DMS53 treated with DMSO at 0.1 percent for 48 hours (cell line): ENCODE measurements around the gene TMEM221.

Experiments
- DNase-seq: peaks from one replicate; lab custom pipeline; 2025; ENCODE audit not compliant: unreplicated experiment; lab: John Stamatoyannopoulos, UW

The TMEM221 gene

DNA sequence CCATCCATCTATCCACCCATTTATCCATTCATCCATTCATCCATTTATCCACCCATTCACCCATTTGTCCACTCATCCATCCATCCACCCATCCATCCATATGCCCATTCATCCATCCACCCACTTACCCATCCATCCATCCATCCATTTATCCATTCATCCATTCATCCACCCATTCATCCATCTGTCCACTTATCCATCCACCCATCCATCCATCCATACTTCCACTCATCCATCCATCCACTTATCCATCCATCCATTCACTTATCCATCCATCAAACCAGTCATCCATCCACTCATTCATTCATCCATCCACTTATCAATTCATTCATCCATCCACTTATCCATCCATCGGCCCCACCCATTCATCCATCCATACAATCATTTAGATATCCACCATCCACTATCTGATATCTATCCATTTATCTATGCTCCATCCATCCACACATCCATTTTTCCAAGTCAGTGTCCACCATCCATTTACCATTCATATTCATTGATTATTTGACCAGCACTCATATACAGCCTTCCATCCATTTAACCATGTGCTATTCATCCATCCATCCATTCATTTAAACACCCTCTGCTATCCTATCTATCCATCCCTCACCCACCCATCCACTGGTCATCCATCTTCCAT is 2.8 kb downstream of the TMEM221 start:
- no peak for DNase-seq

DNA sequence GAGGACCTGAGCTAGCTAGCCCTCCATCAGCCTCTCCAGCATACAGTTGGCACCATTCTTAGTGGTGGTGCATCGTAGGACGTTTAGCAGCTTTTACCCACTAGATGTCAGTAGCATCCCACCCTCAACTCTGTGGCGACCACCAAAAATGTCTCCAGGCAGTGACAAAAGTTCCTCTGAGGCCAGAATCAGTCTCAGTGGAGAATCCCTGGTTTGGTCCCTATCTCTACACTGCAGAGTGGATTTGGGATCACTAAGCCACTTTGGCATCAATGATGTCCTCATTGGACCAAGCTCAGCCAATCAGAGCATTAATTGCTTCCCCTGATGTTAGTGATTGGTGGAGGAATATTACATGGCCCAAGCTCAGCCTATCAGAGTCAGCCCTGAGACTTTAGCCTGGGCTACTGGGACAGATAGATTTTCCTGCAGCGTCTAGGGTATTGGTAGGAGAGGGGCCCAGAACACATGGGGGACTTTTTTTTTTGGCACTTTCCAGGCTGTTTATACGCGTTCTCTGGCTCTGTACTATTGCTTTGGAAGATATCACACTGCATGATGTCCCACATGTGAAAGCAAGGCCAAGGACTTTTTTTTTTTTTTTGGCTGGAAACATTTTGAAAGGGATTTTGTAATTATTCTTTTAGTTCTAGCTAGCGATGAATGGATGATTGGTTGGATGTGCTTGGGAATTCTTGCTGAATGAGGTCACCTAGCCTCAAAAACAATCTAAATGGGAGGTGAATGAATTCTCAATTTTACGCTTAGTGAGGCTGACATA is 7.0 kb downstream of the TMEM221 start:
- no peak for DNase-seq

DNA sequence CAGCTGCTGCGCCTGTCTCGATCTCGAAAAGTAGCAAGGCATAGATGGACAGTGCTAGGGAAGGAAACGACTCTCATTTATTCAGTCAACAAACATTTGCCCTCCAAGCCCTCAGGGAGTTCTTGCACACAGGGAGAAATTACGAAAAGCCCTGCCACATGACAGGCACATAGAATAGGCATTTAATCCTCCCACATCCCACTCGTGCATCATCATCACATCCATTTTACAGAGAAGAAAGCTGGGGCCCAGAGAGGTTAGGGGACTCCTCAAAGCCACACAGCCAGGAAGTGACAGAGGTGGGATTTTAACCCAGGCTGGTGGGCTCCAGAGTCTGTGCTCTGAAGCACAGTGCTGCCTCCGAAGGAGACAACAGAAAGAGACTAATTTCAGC is 11.6 kb downstream of the TMEM221 start:
- DNase-seq = no peak

DNA sequence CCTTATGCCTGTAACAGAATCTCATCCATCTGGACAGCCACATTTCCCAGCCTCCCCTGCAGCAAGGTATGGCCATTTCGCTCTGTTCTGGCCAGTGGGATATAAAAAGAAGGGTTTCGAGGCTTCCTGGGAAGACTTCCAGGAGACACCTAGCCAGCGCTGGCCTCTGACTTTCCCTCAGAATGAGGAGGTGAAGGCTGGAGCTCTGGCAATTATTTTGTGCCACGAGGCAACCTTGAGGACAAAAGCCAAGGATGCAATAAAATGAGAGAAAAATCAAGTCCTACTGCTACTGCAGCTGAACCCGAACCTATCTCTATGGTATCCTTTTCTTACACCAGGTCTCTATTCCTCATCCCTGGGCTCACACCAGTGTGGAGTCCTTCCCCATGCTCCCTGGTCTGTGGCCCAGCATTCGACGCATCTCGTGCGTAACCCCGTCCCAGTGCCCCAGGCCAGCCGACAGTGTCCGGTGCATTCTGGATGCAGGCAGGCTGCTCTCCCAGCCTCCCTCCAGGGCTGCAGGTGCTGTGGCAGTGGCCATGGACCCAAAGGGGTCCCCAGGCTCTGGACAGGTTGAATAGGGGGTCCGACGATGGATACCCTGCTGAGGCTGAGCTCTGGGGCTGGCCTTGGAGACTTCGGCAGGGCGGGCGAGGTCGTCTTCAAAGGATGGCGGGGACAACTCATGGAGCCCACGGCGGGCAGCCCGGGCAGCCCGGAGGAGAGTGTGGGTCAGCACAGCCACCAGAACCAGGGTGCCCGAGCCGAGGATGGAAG is 12.2 kb downstream of the TMEM221 start:
- no peak for DNase-seq

DNA sequence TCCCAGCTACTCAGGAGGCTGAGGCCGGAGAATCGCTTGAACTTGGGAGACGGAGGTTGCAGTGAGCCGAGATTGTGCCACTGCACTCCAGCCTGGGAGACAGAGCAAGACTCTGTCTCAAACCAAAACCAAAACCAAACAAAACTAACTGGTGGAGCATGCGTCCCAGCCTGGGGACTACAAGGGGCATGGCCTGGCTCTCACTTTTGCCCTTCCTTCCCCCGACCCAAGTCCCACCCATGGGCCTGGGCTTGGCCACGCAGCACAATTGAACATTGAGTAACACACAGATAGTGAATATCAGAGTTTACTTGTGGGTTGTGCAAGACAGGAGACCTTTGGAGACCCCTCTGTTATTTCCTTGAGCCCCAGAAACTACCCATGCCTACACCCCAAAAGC is 13.2 kb downstream of the TMEM221 start:
- DNase-seq = no peak

DNA sequence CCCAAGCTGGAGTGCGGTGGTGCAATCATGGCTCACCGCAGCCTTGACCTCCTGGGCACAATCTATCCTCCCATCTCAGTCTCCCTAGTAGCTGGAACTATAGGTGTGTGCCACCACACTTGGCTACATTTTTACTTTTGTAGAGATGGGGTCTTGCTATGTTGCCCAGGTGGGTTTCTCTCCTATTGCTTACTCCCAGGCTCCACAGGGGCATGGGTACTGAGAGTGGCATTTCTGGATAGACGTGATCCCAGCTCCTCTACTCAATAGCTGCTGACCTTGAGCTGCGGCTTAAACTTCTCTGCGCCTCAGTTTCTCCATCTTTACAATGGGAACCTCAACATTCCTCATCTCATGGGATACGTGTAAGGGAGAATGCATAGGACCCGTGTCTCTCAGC is 17.1 kb downstream of the TMEM221 start:
- no peak for DNase-seq

DNA sequence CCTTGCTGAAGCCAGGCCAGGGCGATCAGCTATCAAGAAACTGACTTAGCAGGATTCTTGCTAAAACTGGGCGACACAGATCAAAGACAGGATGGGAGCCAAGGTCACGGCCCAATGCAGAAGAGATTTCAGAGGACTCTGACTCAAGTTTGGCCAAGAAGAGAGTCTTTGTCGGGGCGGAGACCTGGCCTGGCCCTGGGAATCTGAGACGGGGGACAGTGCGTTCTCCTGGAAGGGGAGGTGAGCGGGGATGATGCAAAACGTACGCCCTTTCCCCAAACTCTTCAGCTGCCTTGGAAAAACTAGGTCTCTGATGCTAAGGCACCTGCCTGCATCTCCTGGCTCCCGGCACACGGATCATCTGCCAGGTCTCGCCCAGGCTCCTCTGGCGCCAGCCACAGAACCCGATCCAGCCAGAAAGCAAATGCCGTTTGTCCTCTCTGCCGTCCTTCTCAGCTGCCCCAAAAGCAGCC is 18.8 kb downstream of the TMEM221 start:
- DNase-seq = no peak

DNA sequence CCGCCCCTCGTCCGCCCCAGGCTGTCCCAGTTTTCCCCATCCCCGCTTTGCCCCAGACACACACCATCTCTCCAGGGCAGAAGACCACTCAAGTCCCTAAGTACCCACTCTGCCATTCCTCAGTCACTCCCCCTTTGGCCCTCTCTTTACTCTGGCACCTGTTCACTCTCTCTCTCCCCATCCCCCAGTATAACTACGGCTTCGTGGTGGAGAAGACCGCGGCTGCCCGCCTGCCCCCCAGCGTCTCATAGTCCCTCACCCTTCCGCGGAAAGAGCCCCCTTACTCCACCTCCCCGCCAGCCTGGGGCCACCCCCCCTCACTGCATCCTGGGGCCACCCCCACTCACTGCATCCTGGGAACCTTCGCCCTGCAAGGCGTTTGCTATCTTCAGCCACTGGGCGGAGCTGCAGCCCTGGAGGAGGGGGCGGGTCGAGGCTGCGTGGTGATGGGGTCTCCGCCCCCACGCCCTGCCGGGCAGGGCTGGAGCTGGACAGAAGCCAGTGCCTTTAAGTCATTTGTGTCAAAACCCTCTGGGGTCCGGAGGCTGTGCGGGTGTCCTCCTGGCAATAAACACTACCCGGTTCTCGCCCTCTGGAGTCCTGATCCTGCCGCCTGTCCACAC is 23.6 kb downstream of the TMEM221 start:
- DNase-seq = no peak

DNA sequence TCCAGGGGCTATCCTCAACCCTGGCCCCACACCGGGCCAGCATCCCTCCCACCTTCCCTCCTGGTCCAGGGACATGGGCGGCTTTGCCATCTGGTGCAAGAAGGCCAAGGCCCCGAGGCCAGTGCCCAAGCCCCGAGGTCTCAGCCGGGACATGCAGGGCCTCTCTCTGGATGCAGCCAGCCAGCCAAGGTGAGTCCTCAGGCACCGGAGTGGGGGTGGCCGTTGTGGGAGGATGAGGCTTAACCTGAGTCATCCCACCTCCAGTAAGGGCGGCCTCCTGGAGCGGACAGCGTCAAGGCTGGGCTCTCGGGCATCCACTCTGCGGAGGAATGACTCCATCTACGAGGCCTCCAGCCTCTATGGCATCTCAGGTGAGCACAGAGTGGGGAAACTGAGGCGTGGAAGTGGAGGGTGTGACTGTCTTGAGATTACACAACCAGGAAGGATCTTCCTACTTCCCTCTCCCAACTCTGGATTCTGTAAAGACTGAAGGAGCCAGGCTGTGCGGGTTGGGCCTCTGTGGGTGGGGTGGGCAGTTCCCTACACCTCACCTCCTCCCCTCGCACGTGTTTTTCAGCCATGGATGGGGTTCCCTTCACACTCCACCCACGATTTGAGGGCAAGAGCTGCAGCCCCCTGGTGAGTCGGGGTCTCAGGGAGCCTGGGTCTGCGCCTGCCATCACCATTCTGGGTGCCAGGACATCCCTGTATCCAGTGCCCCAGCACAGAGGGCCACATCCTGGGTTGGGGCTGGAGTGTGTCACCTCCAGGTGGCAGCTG is 24.8 kb downstream of the TMEM221 start:
- DNase-seq = no peak

DNA sequence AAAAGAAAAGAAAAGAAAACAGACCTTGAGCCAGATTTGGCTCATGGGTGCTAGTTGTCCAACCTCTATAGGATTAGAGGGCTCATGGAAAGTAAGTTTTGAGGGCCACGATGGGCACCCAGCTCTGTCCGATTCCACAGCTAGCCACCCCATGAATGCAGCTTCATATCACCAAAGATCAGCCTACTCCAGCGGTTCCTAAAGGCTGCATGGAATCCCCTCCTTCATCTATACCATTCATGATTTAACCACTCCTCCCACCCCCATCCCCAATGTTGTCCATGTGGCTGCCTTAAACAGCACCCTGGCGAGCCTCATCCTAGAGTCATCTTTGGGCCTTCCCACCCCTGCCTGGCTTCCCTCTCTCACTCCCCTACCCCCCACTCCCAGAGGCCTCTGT is 26.5 kb downstream of the TMEM221 start:
- no peak for DNase-seq

DNA sequence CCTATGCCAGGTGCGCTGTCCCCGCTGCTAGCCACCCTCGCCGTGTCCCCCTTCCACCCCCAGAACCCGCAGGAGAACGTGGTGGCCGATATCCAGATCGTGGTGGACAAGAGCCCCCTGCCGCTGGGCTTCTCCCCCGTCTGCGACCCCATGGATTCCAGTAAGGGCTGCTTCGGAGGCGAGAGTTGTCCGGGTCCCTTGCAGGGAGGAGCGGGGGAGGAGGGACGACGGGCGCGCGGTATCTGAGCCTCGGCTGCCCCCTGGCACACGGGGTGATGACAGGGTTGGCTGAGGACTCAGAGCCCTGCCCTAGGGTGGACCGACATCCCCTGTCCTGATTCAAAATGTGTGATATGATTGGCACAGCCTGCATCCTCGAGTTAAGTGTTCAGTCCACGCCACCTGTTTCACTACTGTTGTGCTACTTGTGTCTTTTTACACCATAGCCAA is 28.0 kb downstream of the TMEM221 start:
- DNase-seq = no peak

DNA sequence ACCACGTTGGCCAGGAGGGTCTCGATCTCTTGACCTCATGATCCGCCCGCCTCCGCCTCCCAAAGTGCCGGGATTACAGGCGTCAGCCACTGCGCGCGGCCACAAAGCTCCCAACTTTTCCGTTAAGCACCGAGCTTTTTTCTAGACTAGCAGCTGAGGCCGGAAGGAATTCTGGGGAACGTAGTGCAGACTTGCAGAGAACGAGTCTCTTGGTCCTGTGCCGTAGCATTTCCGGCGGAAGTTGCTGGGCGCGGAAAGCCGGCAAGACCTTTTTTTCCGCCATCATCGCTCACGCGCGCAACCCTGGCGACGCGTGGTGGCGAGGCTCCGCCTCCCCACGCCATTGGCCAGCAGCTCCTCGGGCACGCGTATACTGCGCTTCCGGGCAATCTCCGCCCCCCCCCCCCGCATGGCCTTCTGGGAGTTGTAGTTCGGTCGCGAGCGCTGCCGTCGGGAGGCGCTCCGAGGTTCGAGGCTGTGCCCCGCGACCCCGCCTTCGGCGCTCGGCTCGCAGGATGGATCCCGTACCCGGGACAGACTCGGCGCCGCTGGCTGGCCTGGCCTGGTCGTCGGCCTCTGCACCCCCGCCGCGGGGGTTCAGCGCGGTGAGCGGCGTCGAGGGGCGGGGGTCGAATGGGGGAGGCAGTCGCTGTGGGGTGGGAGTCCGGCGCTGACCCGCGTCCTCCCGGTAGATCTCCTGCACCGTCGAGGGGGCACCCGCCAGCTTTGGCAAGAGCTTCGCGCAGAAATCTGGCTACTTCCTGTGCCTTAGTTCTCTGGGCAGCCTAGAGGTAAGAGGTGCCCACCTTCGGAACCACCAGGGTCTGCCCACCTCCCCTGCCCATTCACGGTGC is 28.6 kb downstream of the TMEM221 start, which contains the start of gene MVB12A:
Gene MVB12A, plus strand, starts transcription at position 427 of the 854 bp plus-strand sequence. Its CDS starts 89 bp downstream, at position 516.
- DNase-seq = peak; percentile 88

DNA sequence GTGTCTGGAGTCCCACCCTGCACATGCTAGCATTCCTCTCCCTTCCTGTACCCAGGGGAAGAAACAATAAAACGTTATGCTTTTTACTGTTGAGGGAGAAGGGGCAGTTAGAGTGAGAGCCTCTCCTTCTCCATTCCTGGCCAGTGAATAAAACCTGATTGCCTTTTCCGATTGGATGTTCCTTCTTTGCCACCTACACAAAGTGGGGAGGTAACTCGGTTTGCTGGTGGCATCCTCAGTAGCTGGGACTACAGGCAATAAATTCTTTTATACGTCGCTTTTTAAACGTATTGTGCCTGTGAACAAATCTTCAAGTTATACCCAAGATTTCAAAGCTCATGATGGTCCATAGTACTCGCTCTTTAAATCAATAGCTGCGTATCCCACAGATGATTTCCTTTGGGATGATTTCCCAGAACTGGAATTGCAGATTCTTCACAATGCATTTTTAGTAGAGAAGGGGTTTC is 29.3 kb downstream of the TMEM221 start:
- no peak for DNase-seq

DNA sequence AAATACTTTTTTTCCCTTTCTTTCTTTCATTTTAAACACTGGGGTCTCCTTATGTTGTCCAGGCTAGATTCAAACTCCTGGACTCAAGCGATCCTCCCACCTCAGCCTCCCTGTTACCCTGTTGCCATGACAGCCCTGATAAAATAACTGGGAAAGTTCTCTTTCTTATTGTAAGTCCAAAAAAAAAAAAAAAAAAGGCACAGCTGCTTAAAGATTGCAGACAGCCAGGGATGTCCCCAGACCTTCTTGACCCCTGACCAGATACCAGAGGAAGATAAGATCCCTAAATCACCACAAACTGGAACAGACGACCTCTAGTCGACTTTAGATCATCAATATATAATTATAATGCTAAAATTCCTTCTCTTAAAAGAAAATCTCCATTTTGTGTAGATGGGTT is 29.8 kb downstream of the TMEM221 start:
- no peak for DNase-seq

DNA sequence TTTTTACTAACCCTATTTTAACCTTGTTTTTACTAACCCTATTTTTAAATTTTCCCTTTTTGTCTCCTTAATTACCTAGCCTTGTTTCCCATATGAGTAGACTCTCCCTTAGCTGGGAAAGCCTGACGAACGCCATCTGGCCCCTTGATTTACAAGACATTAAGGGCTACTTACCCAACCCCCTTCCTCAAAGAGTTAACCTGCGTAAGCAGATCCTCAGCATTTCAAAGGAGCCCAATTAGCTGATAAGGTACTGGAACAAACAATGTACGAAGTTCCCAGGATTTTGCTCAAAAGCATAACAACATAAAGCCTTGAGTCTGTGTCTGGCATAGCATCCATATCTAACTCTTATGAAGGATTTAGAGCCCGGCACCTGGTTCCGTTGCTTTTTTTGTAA is 33.3 kb downstream of the TMEM221 start:
- no peak for DNase-seq

DNA sequence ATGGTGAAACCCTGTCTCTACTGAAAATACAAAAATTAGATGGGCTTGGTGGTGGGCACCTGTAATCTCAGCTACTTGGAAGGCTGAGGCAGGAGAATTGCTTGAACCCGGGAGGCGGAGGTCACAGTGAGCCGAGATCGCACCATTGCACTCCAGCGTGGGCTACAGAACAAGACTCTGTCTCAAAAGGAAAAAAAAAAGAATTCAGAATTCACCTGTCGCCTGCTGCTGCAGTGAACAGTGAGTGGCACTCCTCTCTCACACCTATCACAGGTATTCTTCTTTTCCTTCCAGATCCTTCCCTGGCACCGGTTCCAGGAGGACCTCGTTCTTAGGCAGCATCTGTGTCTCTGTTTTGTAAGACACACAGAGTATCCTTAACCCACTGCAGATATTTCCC is 34.4 kb downstream of the TMEM221 start:
- no peak for DNase-seq

DNA sequence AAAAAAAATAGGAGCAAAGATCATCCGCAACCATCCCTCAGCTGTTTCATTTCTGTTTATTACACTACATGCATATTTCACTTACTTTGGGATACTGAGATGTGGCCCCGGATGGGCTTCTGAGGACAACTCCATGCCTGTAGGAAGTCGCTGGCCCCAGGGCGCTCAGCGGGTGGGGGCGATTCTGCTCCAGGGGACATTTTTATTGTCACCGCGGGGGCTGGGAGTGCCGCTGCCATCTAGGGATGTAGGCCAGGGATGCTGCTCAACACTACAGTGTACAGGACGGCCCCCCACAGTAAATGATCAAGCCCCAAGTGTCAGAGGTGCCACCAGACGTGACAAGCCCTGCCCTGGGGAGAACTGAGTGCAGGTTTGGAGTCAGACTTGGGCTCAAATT is 36.7 kb downstream of the TMEM221 start:
- no peak for DNase-seq

DNA sequence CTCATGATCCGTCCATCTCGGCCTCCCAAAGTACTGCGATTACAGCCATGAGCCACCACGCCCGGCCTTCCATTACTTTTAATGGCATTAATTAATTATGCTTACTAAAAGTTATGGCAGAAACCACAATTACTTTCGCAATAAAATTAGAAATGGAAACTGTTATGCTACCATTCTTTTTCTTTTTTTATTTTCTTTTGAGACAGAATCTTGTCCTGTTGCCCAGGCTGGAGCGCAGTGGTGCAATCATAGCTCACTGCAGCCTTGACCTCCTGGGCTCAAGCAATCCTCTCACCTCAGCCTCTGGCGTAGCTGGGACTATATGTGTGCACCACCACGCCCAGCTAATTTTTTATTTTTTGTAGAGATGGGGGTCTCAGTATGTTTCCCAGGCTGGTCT is 38.5 kb downstream of the TMEM221 start:
- DNase-seq = no peak

DNA sequence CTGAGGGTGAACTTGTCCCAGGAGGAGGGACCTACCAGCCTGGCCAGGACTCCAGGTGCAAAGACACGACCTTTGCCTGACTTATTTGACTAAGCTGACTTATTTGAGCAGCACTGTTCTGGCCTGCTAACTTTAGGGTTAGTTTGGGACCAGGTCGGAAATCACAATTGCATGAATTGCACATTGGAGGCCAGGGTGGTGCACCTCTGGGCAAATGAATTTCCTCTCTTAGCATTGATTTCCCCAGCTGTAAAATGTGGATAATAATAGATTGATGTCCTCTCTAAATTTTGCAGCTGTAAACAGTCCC is 41.6 kb downstream of the TMEM221 start:
- no peak for DNase-seq
